H1 (cell line): ENCODE data around the gene C14orf132. TPM values are rescaled to one million over a fixed set of nuclear protein-coding genes. Genes with fewer than 3 reads are reported as not detected.

Experiments
- ASH2L ChIP-seq: fragments of 200-600, 300-600 bp; sonication (generic); IDR thresholded peaks from one replicate; pipeline ENCODE4 v1.7.1; 2017; ENCODE audit warnings: low read length
- ATF2 ChIP-seq: IDR thresholded peaks from 2 replicates; pipeline ENCODE4 v1.6.1; 2012; ENCODE audit warnings: low read length, inconsistent platforms
- CHD2 ChIP-seq: IDR thresholded peaks from 2 replicates; pipeline ENCODE4 v1.6.1; 2012; ENCODE audit warnings: low read length, improper control_type of control experiment
- CHD7 ChIP-seq: fragments of 300-600 bp; sonication (generic); IDR thresholded peaks from 2 replicates; pipeline ENCODE4 v1.7.1; 2012; ENCODE audit warnings: low read length, moderate library complexity, mild to moderate bottlenecking, inconsistent platforms; ENCODE audit not compliant: insufficient replicate concordance
- KDM4A ChIP-seq: IDR thresholded peaks from one replicate; pipeline ENCODE4 v1.7.1; 2012; ENCODE audit warnings: low read depth, mild to moderate bottlenecking, moderate library complexity, low read length, inconsistent platforms; ENCODE audit not compliant: severe bottlenecking
- KDM5A ChIP-seq: fragments of 200-600 bp; IDR thresholded peaks from 2 replicates; pipeline ENCODE4 v1.7.1; 2012; ENCODE audit warnings: mild to moderate bottlenecking, low read length, inconsistent platforms, mixed read lengths
- NRF1 ChIP-seq: IDR thresholded peaks from 2 replicates; pipeline ENCODE4 v1.6.1; 2011; ENCODE audit warnings: mild to moderate bottlenecking, low read depth, low read length, improper control_type of control experiment
- POLR2A ChIP-seq, 2 experiments: IDR thresholded peaks; 1 replicate in 1 of 2; 2 replicates in 1 of 2; pipeline ENCODE4 v1.6.1; 2011; ENCODE audit warnings: low read depth in 2 of 2, low read length in 2 of 2, mild to moderate bottlenecking in 2 of 2; ENCODE audit errors: control extremely low read depth in 1 of 2
- POLR2AphosphoS5 ChIP-seq: IDR thresholded peaks from 2 replicates; pipeline ENCODE4 v1.6.1; 2011; ENCODE audit warnings: low read depth, low read length
- RBBP5 ChIP-seq: IDR thresholded peaks from 2 replicates; pipeline ENCODE4 v1.7.1; 2012; ENCODE audit warnings: low read depth, mild to moderate bottlenecking, inconsistent platforms, low read length, moderate library complexity, borderline replicate concordance
- SRF ChIP-seq: IDR thresholded peaks from 2 replicates; pipeline ENCODE4 v1.6.1; 2011; ENCODE audit warnings: mild to moderate bottlenecking, low read depth, low read length, moderate library complexity
- TBP ChIP-seq: IDR thresholded peaks from 2 replicates; pipeline ENCODE4 v1.6.1; 2011; ENCODE audit warnings: low read depth, low read length, improper control_type of control experiment
- polyA plus RNA-seq, 7 experiments: library from polyadenylated mRNA; depleted of rRNA in 3 of 7; stranded (reverse) in 5 of 7; unstranded in 2 of 7; fragments of >200 nt in 5 of 7; fragments of 200-250 nt in 2 of 7; gene quantifications; 1 replicate in 5 of 7; 2 replicates in 1 of 7; 4 replicates in 1 of 7; pipeline versions ENCODE4 v1.2.1 to v1.2.3, GENCODE V29; 2011 to 2013; ENCODE audit warnings: missing spikeins in 2 of 7, mixed read lengths in 2 of 7
- total RNA-seq: library from RNA; stranded (reverse); fragmentation: NEBNext Ultra II Directional; extraction: Animal tissue kit (Norgen Biotek cat#: 25700); gene quantifications from 2 replicates; pipeline ENCODE4 v1.2.1, GENCODE V29; 2021

The C14orf132 gene
- total and polyA plus RNA-seq, 2 of the 8 experiments (the other 6 are each of a cell fraction or from before 2014, with no cell fraction given) = 11.7 to 32.5 TPM

GRCh38 chr14:96035456-96035855, 3.7 kb upstream of the C14orf132 start (continued):
- no peak for TF ChIP-seq CHD7
- no peak for TF ChIP-seq KDM4A
- TF ChIP-seq NRF1 = no peak
- TF ChIP-seq ASH2L = no peak
- TF ChIP-seq CHD2 = no peak
- no peak for TF ChIP-seq POLR2AphosphoS5
- TF ChIP-seq TBP = no peak
- TF ChIP-seq SRF = no peak
- TF ChIP-seq RBBP5 = no peak
- no peak for TF ChIP-seq KDM5A
- no peak for TF ChIP-seq ATF2
- no peak for TF ChIP-seq POLR2A (IDR thresholded peaks at IDR 0.05; ENCODE audit: control extremely low read depth in 1 of 2, low read depth in 2 of 2, low read length in 2 of 2)
